ENCODE measurements around the gene GLB1L.

The GLB1L gene

GRCh38 chr2:219213026-219213415, 32.2 kb downstream of the GLB1L start:
- DNase-seq (ENCODE audit: low read depth in 2 of 2) = no peak
- H3K4me3 ChIP-seq (replicated peaks in 1 of 2; ENCODE audit: low read depth in 2 of 2, low read length in 2 of 2) = no peak overlapping the region
- no peak for TF ChIP-seq CTCF (IDR thresholded peaks at IDR 0.05; ENCODE audit: low read depth, low read length)

- DNase-seq (ENCODE audit: low read depth in 2 of 2) = no peak
- TF ChIP-seq CTCF (IDR thresholded peaks at IDR 0.05; ENCODE audit: low read depth, low read length) = no peak
- H3K4me3 ChIP-seq (replicated peaks in 1 of 2; ENCODE audit: low read depth in 2 of 2, low read length in 2 of 2) = no peak overlapping the region
These were observed 34.3 kb downstream of the GLB1L start for GRCh38 chr2:219210886-219211362.

- DNase-seq (ENCODE audit: low read depth in 2 of 2) = no peak
- H3K4me3 ChIP-seq (replicated peaks in 1 of 2; ENCODE audit: low read depth in 2 of 2, low read length in 2 of 2) = no peak overlapping the region
- TF ChIP-seq CTCF (IDR thresholded peaks at IDR 0.05; ENCODE audit: low read depth, low read length) = no peak
These were observed 34.9 kb downstream of the GLB1L start for GRCh38 chr2:219210196-219210885.

- H3K4me3 ChIP-seq (replicated peaks in 1 of 2; ENCODE audit: low read depth in 2 of 2, low read length in 2 of 2) = no peak overlapping the region
These were observed 35.7 kb downstream of the GLB1L start for GRCh38 chr2:219209236-219210195.

GRCh38 chr2:219207884-219208740, 37.1 kb downstream of the GLB1L start:
- TF ChIP-seq CTCF (IDR thresholded peaks at IDR 0.05; ENCODE audit: low read depth, low read length) = no peak
- H3K4me3 ChIP-seq (replicated peaks in 1 of 2; ENCODE audit: low read depth in 2 of 2, low read length in 2 of 2) = peak overlapping the region in 1 of 2 donors; percentile 76
- peak; percentile 49 to 73 for DNase-seq (ENCODE audit: low read depth in 2 of 2)

More at GRCh38 chr2:219209236-219210195, 35.7 kb downstream of the GLB1L start:
- no peak for TF ChIP-seq CTCF (IDR thresholded peaks at IDR 0.05; ENCODE audit: low read depth, low read length)
- no peak for DNase-seq (ENCODE audit: low read depth in 2 of 2)
